CD4-positive, alpha-beta T cell treated with Interleukin-15 for 4 hours (primary cell): ENCODE measurements around the gene TAB2.
A peak's percentile ranks its signal among the peaks of the same experiment; 100 is the strongest.

ENCODE experiments used
- DNase-seq: peaks from one replicate; pipeline ENCODE4 v3.0.0-alpha.2; 2020; ENCODE audit warnings: low spot score

TAB2 gene

GRCh38 chr6:149311766-149312165 is 5.7 kb upstream of the TAB2 start:
- DNase-seq, result no peak

GRCh38 chr6:149313070-149313469 is 4.4 kb upstream of the TAB2 start:
- DNase-seq, result no peak

- no peak for DNase-seq
Observed at GRCh38 chr6:149313861-149314260, 3.7 kb upstream of the TAB2 start.

GRCh38 chr6:149314325-149314905 is 3.1 kb upstream of the TAB2 start:
- DNase-seq, result no peak

GRCh38 chr6:149316108-149316727 is 1.3 kb upstream of the TAB2 start:
- no peak for DNase-seq

- peak; percentile 95 for DNase-seq
Observed at GRCh38 chr6:149316740-149317643, 520 bp upstream of the TAB2 start.

GRCh38 chr6:149318581-149319286 is 1.2 kb downstream of the TAB2 start:
- DNase-seq, result peak; percentile 66

- DNase-seq, result peak; percentile 63
Observed at GRCh38 chr6:149319422-149319821, 1.9 kb downstream of the TAB2 start.

- peak; percentile 25 for DNase-seq
Observed at GRCh38 chr6:149320016-149320415, 2.5 kb downstream of the TAB2 start.

GRCh38 chr6:149320796-149321195 is 3.3 kb downstream of the TAB2 start:
- DNase-seq, result no peak

- no peak for DNase-seq
Observed at GRCh38 chr6:149323353-149323752, 5.8 kb downstream of the TAB2 start.

GRCh38 chr6:149323925-149324324 is 6.4 kb downstream of the TAB2 start:
- DNase-seq, result no peak

GRCh38 chr6:149324428-149324827 is 6.9 kb downstream of the TAB2 start:
- DNase-seq, result no peak

GRCh38 chr6:149325648-149326236 is 8.2 kb downstream of the TAB2 start:
- no peak for DNase-seq

- DNase-seq, result no peak
Observed at GRCh38 chr6:149327638-149328037, 10.1 kb downstream of the TAB2 start.

- no peak for DNase-seq
Observed at GRCh38 chr6:149328083-149328482, 10.6 kb downstream of the TAB2 start.

- no peak for DNase-seq
Observed at GRCh38 chr6:149329529-149329928, 12.0 kb downstream of the TAB2 start.

- no peak for DNase-seq
Observed at GRCh38 chr6:149330133-149330532, 12.6 kb downstream of the TAB2 start.

- no peak for DNase-seq
Observed at GRCh38 chr6:149331043-149331807, 13.7 kb downstream of the TAB2 start.

- DNase-seq, result no peak
Observed at GRCh38 chr6:149331871-149332270, 14.4 kb downstream of the TAB2 start.

- no peak for DNase-seq
Observed at GRCh38 chr6:149332602-149333265, 15.2 kb downstream of the TAB2 start.
